Iris pigment epithelial cell (primary cell): ENCODE measurements around the gene ANKRD28.
"Not testable (repeated sequence)": the region's sequence is repeated elsewhere in the genome, so short reads cannot be mapped to it uniquely, and the experiment has no call there.

Experiments
- DNase-seq: peaks from one replicate; pipeline ENCODE4 v3.0.0-alpha.2; 2011; ENCODE audit warnings: low read depth

ANKRD28 gene

GRCh38 chr3:15803921-15804320 lies 6.1 kb upstream of the ANKRD28 start:
- DNase-seq, result no peak

GRCh38 chr3:15801298-15801697 lies 3.5 kb upstream of the ANKRD28 start:
- DNase-seq, result no peak

GRCh38 chr3:15800780-15801179 lies 3.0 kb upstream of the ANKRD28 start:
- DNase-seq, result peak; percentile 36

GRCh38 chr3:15800327-15800726 lies 2.5 kb upstream of the ANKRD28 start:
- peak; percentile 50 for DNase-seq

- DNase-seq, result no peak
Measured at GRCh38 chr3:15798533-15799245, 910 bp upstream of the ANKRD28 start.

GRCh38 chr3:15796771-15797641 lies 773 bp downstream of the ANKRD28 start:
- peak; percentile 72 for DNase-seq

GRCh38 chr3:15796331-15796730 lies 1.4 kb downstream of the ANKRD28 start:
- DNase-seq, result no peak

- DNase-seq, result peak; percentile 79
Measured at GRCh38 chr3:15795651-15796308, 2.0 kb downstream of the ANKRD28 start.

GRCh38 chr3:15794842-15795650 lies 2.7 kb downstream of the ANKRD28 start:
- peak; percentile 36 for DNase-seq

GRCh38 chr3:15794303-15794771 lies 3.4 kb downstream of the ANKRD28 start:
- DNase-seq, result peak; percentile 87

GRCh38 chr3:15791525-15791924 lies 6.3 kb downstream of the ANKRD28 start:
- DNase-seq, result no peak

GRCh38 chr3:15787941-15788340 lies 9.8 kb downstream of the ANKRD28 start:
- DNase-seq, result no peak

GRCh38 chr3:15787526-15787925 lies 10.3 kb downstream of the ANKRD28 start:
- DNase-seq, result no peak

- peak; percentile 86 for DNase-seq
Measured at GRCh38 chr3:15783361-15783969, 14.3 kb downstream of the ANKRD28 start.

GRCh38 chr3:15782429-15782828 lies 15.3 kb downstream of the ANKRD28 start:
- no peak for DNase-seq

- peak; percentile 47 for DNase-seq
Measured at GRCh38 chr3:15781637-15782402, 16.0 kb downstream of the ANKRD28 start.

GRCh38 chr3:15781131-15781530 lies 16.6 kb downstream of the ANKRD28 start:
- no peak for DNase-seq

GRCh38 chr3:15779111-15779510 lies 18.7 kb downstream of the ANKRD28 start:
- DNase-seq, result no peak

- DNase-seq, result no peak
Measured at GRCh38 chr3:15778332-15778858, 19.4 kb downstream of the ANKRD28 start.

- DNase-seq, result not testable (repeated sequence)
Measured at GRCh38 chr3:15774931-15775560, 22.7 kb downstream of the ANKRD28 start.
